ENCODE measurements around the gene SLC12A5. TPM values are rescaled to one million over a fixed set of nuclear protein-coding genes. Genes with fewer than 3 reads are reported as not detected.

Gene SLC12A5
- total and polyA plus RNA-seq, 9 of the 15 experiments (the other 6 are each of a cell fraction or from before 2014, with no cell fraction given) = 0.36 to 7.5 (median 2.1) TPM

DNA sequence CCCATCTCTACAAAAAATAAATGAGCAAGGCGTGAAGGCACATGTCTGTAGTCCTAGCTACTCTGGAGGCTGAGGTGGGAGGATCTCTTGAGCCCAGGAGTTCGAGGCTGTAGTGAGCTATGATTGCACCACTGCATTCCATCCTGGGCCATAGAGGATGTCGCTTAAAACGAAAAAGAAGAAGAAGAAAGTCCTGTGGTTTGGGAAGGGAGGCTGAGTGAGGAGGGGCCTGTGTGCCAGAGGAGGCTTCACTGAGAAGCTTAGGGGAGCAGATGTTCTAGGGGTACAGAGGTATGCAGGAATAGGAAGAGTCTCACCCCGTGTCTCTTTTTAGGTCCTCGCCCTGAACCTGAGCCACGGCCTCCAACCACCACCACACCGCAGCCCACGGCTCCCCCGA lies 16.1 kb upstream of the SLC12A5 start:
- peak; percentile 26 for FAIRE-seq
- no peaks in the 10 kb centered on the region for H3K79me2 ChIP-seq (ENCODE audit: control insufficient read depth, insufficient read depth, low read length)
- H3K4me1 ChIP-seq (replicated peaks in 1 of 2; ENCODE audit: control insufficient read depth in 2 of 2, insufficient read depth in 2 of 2, low read length in 2 of 2) = peaks cover 0 to 42% of the 10 kb centered on the region in 2 experiments; a peak in 2 of 5 replicates
- no peaks in the 10 kb centered on the region for H3K36me3 ChIP-seq (ENCODE audit: control insufficient read depth, insufficient read depth, low read length)
- 0 out of 2 replicates have a peak, but pooled peaks cover 2% of the 10 kb centered on the region for H4K20me1 ChIP-seq (replicated peaks; ENCODE audit: control insufficient read depth, insufficient read depth, low read length)
- H3K27me3 ChIP-seq (ENCODE audit: control insufficient read depth in 2 of 2, insufficient read depth in 2 of 2, low read length in 2 of 2) = peaks cover 15 to 35% of the 10 kb centered on the region in 2 experiments; a peak in 4 of 5 replicates
- no peak for ATAC-seq
- in situ Hi-C loops (cut with MboI) (no loop called here), intact Hi-C loops (cut with micrococcal nuclease) (loop anchor here (2.0 kb wide), 1 partner anchor 26 kb away; no protein-coding TSS in a partner anchor)
- no peak overlapping the region for H3K4me2 ChIP-seq (ENCODE audit: insufficient read depth, low read length)
- POLR2A ChIA-PET = interaction anchor here (0.6 to 1.5 kb wide), 3 partner anchors 26 to 305 kb away, joined by 3 to 8 read pairs (median 4); no protein-coding TSS in a partner anchor
- no peak overlapping the region for H3K9ac ChIP-seq (ENCODE audit: insufficient read depth in 1 of 2, low read depth in 2 of 2, low read length in 2 of 2)
- no peaks in the 10 kb centered on the region for H3K9me1 ChIP-seq (ENCODE audit: control insufficient read depth, insufficient read depth, low read length)
- CTCF ChIA-PET (ENCODE audit: low intra/inter-chr PET ratio) = interaction anchor here (0.6 to 1.6 kb wide), 2 partner anchors 26 to 119 kb away, joined by 3 to 7 read pairs; no protein-coding TSS in a partner anchor
- no peaks in the 10 kb centered on the region for H3K9me3 ChIP-seq (replicated peaks; ENCODE audit: control insufficient read depth, insufficient read depth, low read depth, low read length)
- BruUV-seq (replicated peaks) = no TSS peak
- WGBS (ENCODE audit: insufficient coverage, low coverage, missing lambda C conversion rate) = 3% methylated on average over 4 of the region's 10 CpGs
- H3K27ac ChIP-seq (ENCODE audit: extremely low read depth, low read depth, low read length) = no peak overlapping the region
- no peak overlapping the region for H2AFZ ChIP-seq (ENCODE audit: low read depth, low read length)
- no peak for DNase-seq (ENCODE audit: extremely low read depth in 1 of 4, low spot score in 3 of 4)
- H3K4me3 ChIP-seq = no peak overlapping the region
- TF ChIP-seq MYBL2 (IDR thresholded peaks at IDR 0.05; ENCODE audit: low read depth) = no peak
- no peak for TF ChIP-seq MYBL2 (CRISPR knock-in tag; IDR thresholded peaks at IDR 0.05; ENCODE audit: borderline replicate concordance)
- no peak for TF ChIP-seq CBFB (CRISPR knock-in tag; IDR thresholded peaks at IDR 0.05)
- no peak for TF ChIP-seq C11orf30 (IDR thresholded peaks at IDR 0.05; ENCODE audit: low read depth)
- no peak for TF ChIP-seq STAT5A (IDR thresholded peaks at IDR 0.05; ENCODE audit: borderline replicate concordance, low read length)
- TF ChIP-seq ZNF134 (CRISPR knock-in tag; conservative IDR thresholded peaks at IDR 0.05) = no peak
- TF ChIP-seq E2F1 (CRISPR knock-in tag; IDR thresholded peaks at IDR 0.05) = no peak
- no peak for TF ChIP-seq TEAD2 (tag; IDR thresholded peaks at IDR 0.05)
- TF ChIP-seq CGGBP1 (CRISPR knock-in tag; IDR thresholded peaks at IDR 0.05) = no peak
- TF ChIP-seq MGA (IDR thresholded peaks at IDR 0.05) = no peak

Data from K562 (cell line).